Loucy (cell line): ENCODE measurements around the gene MED26.

ENCODE experiments used
- EZH2phosphoT487 ChIP-seq: fragments of 200-600 bp; IDR thresholded peaks from 2 replicates; pipeline ENCODE4 v1.6.1; 2018; ENCODE audit warnings: antibody characterized with exemption, mild to moderate bottlenecking, moderate library complexity, borderline replicate concordance
- TF ChIP-seq, protein P1 (sequence below): fragments of 200-600 bp; sonication (generic); conservative IDR thresholded peaks from 2 replicates; pipeline ENCODE4 v1.5.1; 2014; ENCODE audit warnings: mild to moderate bottlenecking, antibody characterized with exemption, low read length

DNA sequence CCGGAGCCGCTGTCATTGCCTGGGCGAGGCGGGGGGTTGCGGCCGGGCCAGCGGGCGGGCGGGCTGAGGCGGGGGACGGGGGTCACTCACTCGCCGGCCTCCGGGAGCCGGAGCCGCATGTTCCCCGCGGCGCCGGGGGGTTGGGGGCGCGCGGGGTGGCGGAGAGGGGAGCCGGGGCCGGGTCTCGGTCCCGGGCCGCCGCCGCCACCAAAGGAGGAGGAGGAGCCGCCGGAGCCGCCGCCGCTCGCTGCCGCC, 149 bp downstream of the MED26 start:
- TF ChIP-seq, protein P1, sequence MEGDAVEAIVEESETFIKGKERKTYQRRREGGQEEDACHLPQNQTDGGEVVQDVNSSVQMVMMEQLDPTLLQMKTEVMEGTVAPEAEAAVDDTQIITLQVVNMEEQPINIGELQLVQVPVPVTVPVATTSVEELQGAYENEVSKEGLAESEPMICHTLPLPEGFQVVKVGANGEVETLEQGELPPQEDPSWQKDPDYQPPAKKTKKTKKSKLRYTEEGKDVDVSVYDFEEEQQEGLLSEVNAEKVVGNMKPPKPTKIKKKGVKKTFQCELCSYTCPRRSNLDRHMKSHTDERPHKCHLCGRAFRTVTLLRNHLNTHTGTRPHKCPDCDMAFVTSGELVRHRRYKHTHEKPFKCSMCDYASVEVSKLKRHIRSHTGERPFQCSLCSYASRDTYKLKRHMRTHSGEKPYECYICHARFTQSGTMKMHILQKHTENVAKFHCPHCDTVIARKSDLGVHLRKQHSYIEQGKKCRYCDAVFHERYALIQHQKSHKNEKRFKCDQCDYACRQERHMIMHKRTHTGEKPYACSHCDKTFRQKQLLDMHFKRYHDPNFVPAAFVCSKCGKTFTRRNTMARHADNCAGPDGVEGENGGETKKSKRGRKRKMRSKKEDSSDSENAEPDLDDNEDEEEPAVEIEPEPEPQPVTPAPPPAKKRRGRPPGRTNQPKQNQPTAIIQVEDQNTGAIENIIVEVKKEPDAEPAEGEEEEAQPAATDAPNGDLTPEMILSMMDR, result no peak
- no peak for TF ChIP-seq EZH2phosphoT487
